ENCODE measurements around the gene USP8.
"Not testable (repeated sequence)": the region's sequence is repeated elsewhere in the genome, so short reads cannot be mapped to it uniquely, and the experiment has no call there.

The USP8 gene

DNA sequence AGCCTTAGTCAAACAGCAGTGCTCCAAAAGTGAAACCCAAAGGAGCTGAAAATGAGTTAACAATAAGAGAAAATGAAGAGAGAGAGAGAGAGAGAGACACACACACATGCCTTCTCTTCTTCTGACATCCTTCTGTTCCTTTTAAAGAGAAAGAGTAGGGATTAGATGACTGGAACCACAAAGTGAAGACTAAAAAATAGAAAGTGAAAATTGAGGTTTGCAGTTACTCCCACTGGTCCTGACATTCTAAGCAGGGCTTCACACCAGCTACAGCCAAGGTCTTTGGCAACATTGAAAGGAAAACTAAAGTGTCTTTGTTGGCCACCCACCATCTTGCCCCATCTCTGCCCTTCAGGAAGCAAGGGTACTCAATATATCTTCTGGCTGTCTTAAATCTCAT lies 63.1 kb downstream of the USP8 start:
- H3K4me3 ChIP-seq (ENCODE audit: low read length) = no peak overlapping the region
- TF ChIP-seq EZH2phosphoT487 (IDR thresholded peaks at IDR 0.05; ENCODE audit: low read depth) = no peak
- TF ChIP-seq CTCF (IDR thresholded peaks at IDR 0.05; ENCODE audit: low read depth, low read length) = no peak
- peaks cover 3% of the 10 kb centered on the region; the same call in 1 of the 2 replicates for H3K9me3 ChIP-seq (ENCODE audit: insufficient read depth, low read length)
- no peak overlapping the region for H3K9ac ChIP-seq (ENCODE audit: low read length)
- H3K36me3 ChIP-seq (replicated peaks; ENCODE audit: low read depth, low read length) = peaks cover 54% of the 10 kb centered on the region
- no peak overlapping the region for H2AFZ ChIP-seq (ENCODE audit: low read depth, low read length)
- H3K4me1 ChIP-seq (ENCODE audit: low read length) = peaks cover 12% of the 10 kb centered on the region
- no peaks in the 10 kb centered on the region for H3K27me3 ChIP-seq (ENCODE audit: low read depth, low read length)
- no peaks in the 10 kb centered on the region for H4K20me1 ChIP-seq (ENCODE audit: insufficient read depth, low read length)
- H3K4me2 ChIP-seq (ENCODE audit: low read length) = no peak overlapping the region
- no peaks in the 10 kb centered on the region for H3K79me2 ChIP-seq (ENCODE audit: low read length)
- H3K27ac ChIP-seq (ENCODE audit: low read length) = no peak overlapping the region

- TF ChIP-seq CTCF (IDR thresholded peaks at IDR 0.05; ENCODE audit: low read depth, low read length) = no peak
- TF ChIP-seq EZH2phosphoT487 (IDR thresholded peaks at IDR 0.05; ENCODE audit: low read depth) = no peak
- no peaks in the 10 kb centered on the region for H3K9me3 ChIP-seq (ENCODE audit: insufficient read depth, low read length)
- no peaks in the 10 kb centered on the region for H4K20me1 ChIP-seq (ENCODE audit: insufficient read depth, low read length)
- no peak overlapping the region for H3K4me3 ChIP-seq (ENCODE audit: low read length)
- no peaks in the 10 kb centered on the region for H3K79me2 ChIP-seq (ENCODE audit: low read length)
- H3K27ac ChIP-seq (ENCODE audit: low read length) = no peak overlapping the region
- H3K4me1 ChIP-seq (ENCODE audit: low read length) = no peaks in the 10 kb centered on the region
- H2AFZ ChIP-seq (ENCODE audit: low read depth, low read length) = no peak overlapping the region
- H3K4me2 ChIP-seq (ENCODE audit: low read length) = no peak overlapping the region
- H3K36me3 ChIP-seq (replicated peaks; ENCODE audit: low read depth, low read length) = peaks cover 43% of the 10 kb centered on the region
- H3K9ac ChIP-seq (ENCODE audit: low read length) = no peak overlapping the region
- no peaks in the 10 kb centered on the region for H3K27me3 ChIP-seq (ENCODE audit: low read depth, low read length)
These were observed 69.4 kb downstream of the USP8 start for GRCh38 chr15:50493625-50494024.

- not testable (repeated sequence) for H3K9ac ChIP-seq (ENCODE audit: low read length); H4K20me1 ChIP-seq (ENCODE audit: insufficient read depth, low read length); H2AFZ ChIP-seq (ENCODE audit: low read depth, low read length); H3K27ac ChIP-seq (ENCODE audit: low read length); H3K9me3 ChIP-seq (ENCODE audit: insufficient read depth, low read length); H3K4me2 ChIP-seq (ENCODE audit: low read length); H3K4me1 ChIP-seq (ENCODE audit: low read length); H3K79me2 ChIP-seq (ENCODE audit: low read length); H3K27me3 ChIP-seq (ENCODE audit: low read depth, low read length); H3K4me3 ChIP-seq (ENCODE audit: low read length)
- H3K36me3 ChIP-seq (replicated peaks; ENCODE audit: low read depth, low read length) = peaks cover 46% of the 10 kb centered on the region
These were observed 70.3 kb downstream of the USP8 start for GRCh38 chr15:50494547-50494946.

DNA sequence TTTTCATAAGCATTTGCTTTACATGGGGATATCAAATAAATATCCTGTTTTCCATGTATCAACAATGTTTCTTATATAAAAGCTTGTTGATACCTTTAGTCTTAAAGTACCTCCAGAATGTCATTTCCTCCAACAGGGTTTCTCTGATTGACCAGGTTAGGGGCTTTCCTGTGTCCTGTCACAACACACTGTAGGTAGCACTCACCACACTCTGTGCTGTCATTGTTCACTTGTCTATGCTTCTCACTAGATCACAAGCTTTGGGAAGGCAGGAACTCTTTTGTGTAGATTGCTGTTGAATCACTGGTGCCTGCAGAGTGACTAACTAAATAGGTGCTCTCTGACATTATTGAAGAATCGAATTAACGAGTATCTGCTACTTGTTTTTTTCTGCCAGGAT lies 72.5 kb downstream of the USP8 start:
- H3K4me2 ChIP-seq (ENCODE audit: low read length) = no peak overlapping the region
- H3K9ac ChIP-seq (ENCODE audit: low read length) = no peak overlapping the region
- no peaks in the 10 kb centered on the region for H3K9me3 ChIP-seq (ENCODE audit: insufficient read depth, low read length)
- H2AFZ ChIP-seq (ENCODE audit: low read depth, low read length) = no peak overlapping the region
- no peaks in the 10 kb centered on the region for H3K27me3 ChIP-seq (ENCODE audit: low read depth, low read length)
- no peak overlapping the region for H3K27ac ChIP-seq (ENCODE audit: low read length)
- peaks cover 38% of the 10 kb centered on the region for H3K36me3 ChIP-seq (replicated peaks; ENCODE audit: low read depth, low read length)
- H3K79me2 ChIP-seq (ENCODE audit: low read length) = no peaks in the 10 kb centered on the region
- H3K4me1 ChIP-seq (ENCODE audit: low read length) = no peaks in the 10 kb centered on the region
- TF ChIP-seq CTCF (IDR thresholded peaks at IDR 0.05; ENCODE audit: low read depth, low read length) (no peak), EZH2phosphoT487 (IDR thresholded peaks at IDR 0.05; ENCODE audit: low read depth) (no peak)
- no peaks in the 10 kb centered on the region for H4K20me1 ChIP-seq (ENCODE audit: insufficient read depth, low read length)
- H3K4me3 ChIP-seq (ENCODE audit: low read length) = no peak overlapping the region

GRCh38 chr15:50500352-50500751 lies 76.1 kb downstream of the USP8 start:
- H2AFZ ChIP-seq (ENCODE audit: low read depth, low read length) = no peak overlapping the region
- H3K27me3 ChIP-seq (ENCODE audit: low read depth, low read length) = no peaks in the 10 kb centered on the region
- TF ChIP-seq EZH2phosphoT487 (IDR thresholded peaks at IDR 0.05; ENCODE audit: low read depth) = no peak
- TF ChIP-seq CTCF (IDR thresholded peaks at IDR 0.05; ENCODE audit: low read depth, low read length) = no peak
- no peak overlapping the region for H3K4me3 ChIP-seq (ENCODE audit: low read length)
- H3K4me2 ChIP-seq (ENCODE audit: low read length) = no peak overlapping the region
- no peaks in the 10 kb centered on the region for H4K20me1 ChIP-seq (ENCODE audit: insufficient read depth, low read length)
- H3K4me1 ChIP-seq (ENCODE audit: low read length) = no peaks in the 10 kb centered on the region
- no peaks in the 10 kb centered on the region for H3K79me2 ChIP-seq (ENCODE audit: low read length)
- H3K36me3 ChIP-seq (replicated peaks; ENCODE audit: low read depth, low read length) = peaks cover 18% of the 10 kb centered on the region
- no peak overlapping the region for H3K27ac ChIP-seq (ENCODE audit: low read length)
- H3K9ac ChIP-seq (ENCODE audit: low read length) = no peak overlapping the region
- no peaks in the 10 kb centered on the region for H3K9me3 ChIP-seq (ENCODE audit: insufficient read depth, low read length)
